Choroid plexus epithelial cell (primary cell): ENCODE measurements around the gene ACKR2.

Experiments
- DNase-seq: peaks from one replicate; pipeline ENCODE4 v3.0.0-alpha.2; 2010; ENCODE audit warnings: low read depth
- H3K4me3 ChIP-seq: 2 replicates; pipeline ENCODE4 v1.5.1; 2011; ENCODE audit warnings: low read depth, mild to moderate bottlenecking, control low read depth, low read length, moderate library complexity
- CTCF ChIP-seq: conservative IDR thresholded peaks from 2 replicates; pipeline ENCODE4 v1.5.1; 2011; ENCODE audit warnings: low read depth, mild to moderate bottlenecking, control low read depth, inconsistent platforms, low read length, moderate library complexity

Gene ACKR2

GRCh38 chr3:42898896-42899675, 89.8 kb downstream of the ACKR2 start:
- no peak for DNase-seq
- no peak overlapping the region for H3K4me3 ChIP-seq
- TF ChIP-seq CTCF = peak; percentile 9

GRCh38 chr3:42900226-42901072, 91.2 kb downstream of the ACKR2 start:
- no peak overlapping the region for H3K4me3 ChIP-seq
- TF ChIP-seq CTCF = no peak
- no peak for DNase-seq

GRCh38 chr3:42901073-42901415, 91.8 kb downstream of the ACKR2 start:
- TF ChIP-seq CTCF = no peak
- no peak for DNase-seq
- no peak overlapping the region for H3K4me3 ChIP-seq

- H3K4me3 ChIP-seq = no peak overlapping the region
- no peak for DNase-seq
- no peak for TF ChIP-seq CTCF
Measured at GRCh38 chr3:42902257-42902656, 93.0 kb downstream of the ACKR2 start.

- DNase-seq = no peak
- no peak for TF ChIP-seq CTCF
Measured at GRCh38 chr3:42904076-42904475, 94.8 kb downstream of the ACKR2 start.

GRCh38 chr3:42905740-42906069, 96.5 kb downstream of the ACKR2 start:
- DNase-seq = no peak
- TF ChIP-seq CTCF = no peak
- peak overlapping the region; percentile 64 for H3K4me3 ChIP-seq

More at GRCh38 chr3:42904076-42904475, 94.8 kb downstream of the ACKR2 start:
- no peak overlapping the region for H3K4me3 ChIP-seq
